Hematopoietic multipotent progenitor cell treated with erythropoietin and hydrocortisone succinate and interleukin-3 and kit ligand, for 6 days (in vitro differentiated cells): ENCODE results near the gene ATF7IP2.
"Not testable (repeated sequence)": the region's sequence is repeated elsewhere in the genome, so short reads cannot be mapped to it uniquely, and the experiment has no call there.

Experiments
- DNase-seq: peaks from one replicate; pipeline ENCODE4 v3.0.0-alpha.2; 2015

Gene ATF7IP2

GRCh38 chr16:10376229-10376628, 9.6 kb upstream of the ATF7IP2 start:
- no peak for DNase-seq

GRCh38 chr16:10383626-10384025, 2.2 kb upstream of the ATF7IP2 start:
- peak; percentile 52 for DNase-seq

DNA sequence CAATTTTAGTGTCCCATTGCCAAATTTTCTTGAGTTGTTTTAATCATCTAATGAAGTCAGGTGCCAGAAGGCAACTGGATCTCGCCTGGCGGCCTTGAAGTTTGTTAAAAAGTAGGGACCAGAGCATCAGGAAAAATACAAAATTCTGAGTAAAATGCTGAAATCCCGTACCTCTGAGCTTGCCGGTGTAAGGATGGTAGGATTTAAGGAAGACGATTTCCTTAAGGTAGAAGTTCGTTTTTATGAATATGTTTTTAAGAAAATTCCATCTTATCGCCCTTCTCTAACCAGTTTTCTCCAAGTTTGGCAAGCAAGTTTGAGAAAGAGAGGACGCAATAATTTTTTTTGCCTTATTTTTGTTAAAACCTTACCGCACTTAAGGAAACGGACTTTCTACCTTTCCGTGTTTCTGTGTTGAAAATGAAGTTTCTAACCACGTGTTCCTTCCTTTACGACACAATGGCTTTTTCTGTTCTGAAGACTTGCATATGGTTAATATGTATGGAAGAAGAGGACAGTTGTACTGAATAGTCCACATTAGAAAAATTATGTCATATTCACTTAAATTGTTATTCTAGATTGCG, 748 bp downstream of the ATF7IP2 start:
- peak; percentile 73 for DNase-seq

DNA sequence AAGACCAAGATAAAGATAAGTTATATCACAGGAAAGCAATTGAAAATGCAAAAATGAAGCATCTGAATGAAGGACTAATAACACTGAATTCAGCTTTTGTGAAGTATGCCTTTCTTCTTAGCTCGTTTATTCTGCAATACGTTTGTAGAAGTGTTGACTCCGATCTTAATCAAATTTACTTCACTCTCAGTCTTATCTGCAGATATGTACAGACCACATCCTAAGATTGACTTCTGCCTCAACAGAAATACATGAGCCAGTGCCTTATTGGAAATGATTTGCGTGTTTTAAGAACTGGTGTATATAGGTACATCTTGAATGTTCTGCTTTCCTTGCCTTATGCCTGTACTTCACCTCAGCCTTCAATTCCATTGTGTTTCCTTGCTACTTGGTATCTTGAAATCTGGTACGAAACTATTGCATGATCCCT, 1.3 kb downstream of the ATF7IP2 start:
- DNase-seq, result peak; percentile 59

DNA sequence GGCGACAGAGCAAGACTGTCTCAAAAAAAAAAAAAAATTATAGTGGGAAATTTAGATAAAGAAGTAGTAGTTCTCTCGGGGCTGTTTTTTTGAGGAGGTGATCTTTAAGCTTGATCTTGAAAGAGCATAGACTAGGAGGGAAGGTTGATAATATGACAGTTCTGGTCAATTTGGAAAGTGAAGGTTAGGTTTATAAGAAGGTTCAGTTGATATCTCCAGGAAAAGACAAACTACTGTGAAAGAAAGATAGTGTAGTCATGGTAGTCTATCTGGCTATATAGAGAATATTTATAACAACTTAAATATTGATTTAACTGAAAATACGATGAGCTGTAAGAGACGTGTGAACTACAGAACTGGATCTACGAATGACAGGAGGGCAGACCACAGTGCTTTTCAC, 3.1 kb downstream of the ATF7IP2 start:
- peak; percentile 30 for DNase-seq

GRCh38 chr16:10390330-10390729, 4.5 kb downstream of the ATF7IP2 start:
- no peak for DNase-seq

- no peak for DNase-seq
These were observed 5.0 kb downstream of the ATF7IP2 start for GRCh38 chr16:10390867-10391266.

GRCh38 chr16:10391339-10391738, 5.5 kb downstream of the ATF7IP2 start:
- DNase-seq, result no peak

- DNase-seq, result no peak
These were observed 17.1 kb downstream of the ATF7IP2 start for GRCh38 chr16:10402975-10403374.

DNA sequence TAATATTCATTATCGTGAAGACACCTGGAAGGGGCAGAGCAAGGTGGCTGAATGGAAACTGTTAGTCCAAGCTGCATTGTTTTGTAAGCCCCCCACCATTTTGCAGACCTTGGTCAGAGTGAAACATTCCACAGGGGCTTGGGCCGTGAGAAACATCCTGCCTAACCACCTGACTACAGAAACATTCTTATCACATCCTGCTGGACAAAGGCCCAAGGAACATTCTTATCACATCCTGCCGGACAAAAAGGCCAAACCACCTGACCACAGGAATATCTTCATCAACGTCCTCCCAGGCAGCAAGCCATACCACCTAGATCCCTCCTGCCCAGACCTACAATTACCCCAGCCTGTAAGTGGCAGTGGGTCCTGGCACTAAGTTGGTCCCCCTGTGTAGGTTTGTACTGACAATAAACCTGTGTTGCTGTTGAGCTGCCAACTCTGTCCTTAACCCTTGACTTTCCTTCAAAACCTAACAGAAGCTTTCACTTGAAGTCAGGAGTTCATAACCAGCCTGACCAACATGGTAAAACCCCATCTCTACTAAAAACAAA, 19.6 kb downstream of the ATF7IP2 start:
- no peak for DNase-seq

GRCh38 chr16:10408824-10409381, 23.0 kb downstream of the ATF7IP2 start:
- DNase-seq, result peak; percentile 56

GRCh38 chr16:10409713-10410112, 23.9 kb downstream of the ATF7IP2 start:
- not testable (repeated sequence) for DNase-seq

- no peak for DNase-seq
These were observed 24.6 kb downstream of the ATF7IP2 start for GRCh38 chr16:10410469-10410868.

GRCh38 chr16:10412935-10413601, 27.2 kb downstream of the ATF7IP2 start:
- no peak for DNase-seq

DNA sequence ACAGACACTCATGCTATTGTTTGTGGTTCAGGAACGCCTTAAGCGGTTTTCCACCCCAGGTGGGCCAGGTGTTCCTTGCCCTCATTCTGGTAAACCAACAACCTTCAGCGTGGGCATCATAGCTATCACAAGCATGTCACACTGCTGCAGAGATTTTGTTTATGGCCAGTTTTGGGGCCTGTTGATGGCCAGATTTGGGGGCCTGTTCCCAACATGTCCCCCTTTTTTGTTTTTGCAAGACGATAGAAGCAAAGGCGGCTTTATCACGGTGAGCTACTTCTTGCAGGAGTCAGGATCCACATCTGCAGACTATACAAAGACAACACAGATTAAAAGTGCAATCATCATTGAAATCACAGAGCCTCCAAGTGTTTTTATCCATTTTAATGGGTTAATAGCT, 32.3 kb downstream of the ATF7IP2 start:
- DNase-seq, result not testable (repeated sequence)

GRCh38 chr16:10419701-10420100, 33.8 kb downstream of the ATF7IP2 start:
- DNase-seq, result no peak

DNA sequence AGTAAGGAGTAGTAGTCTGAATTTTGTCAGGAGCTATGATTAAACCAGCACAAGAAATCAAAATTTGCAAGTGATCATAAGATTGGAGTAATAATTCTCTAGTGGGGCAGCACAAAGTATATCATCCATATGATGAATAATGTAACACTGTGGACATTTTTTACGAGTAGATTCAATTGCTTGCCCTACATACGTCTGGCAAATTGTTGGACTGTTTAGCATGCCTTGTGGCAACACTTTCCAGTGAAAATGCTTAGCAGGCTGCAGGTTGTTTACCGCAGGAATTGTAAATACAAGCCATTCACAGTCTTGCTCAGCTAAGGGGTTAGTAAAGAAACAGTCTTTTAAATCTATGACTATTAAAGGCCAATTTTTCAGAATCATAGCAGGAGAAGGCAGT, 35.7 kb downstream of the ATF7IP2 start:
- DNase-seq, result no peak

GRCh38 chr16:10428433-10429168, 42.7 kb downstream of the ATF7IP2 start:
- no peak for DNase-seq

- DNase-seq, result not testable (repeated sequence)
These were observed 43.6 kb downstream of the ATF7IP2 start for GRCh38 chr16:10429299-10429969.

GRCh38 chr16:10441726-10442125, 55.9 kb downstream of the ATF7IP2 start:
- DNase-seq, result no peak

DNA sequence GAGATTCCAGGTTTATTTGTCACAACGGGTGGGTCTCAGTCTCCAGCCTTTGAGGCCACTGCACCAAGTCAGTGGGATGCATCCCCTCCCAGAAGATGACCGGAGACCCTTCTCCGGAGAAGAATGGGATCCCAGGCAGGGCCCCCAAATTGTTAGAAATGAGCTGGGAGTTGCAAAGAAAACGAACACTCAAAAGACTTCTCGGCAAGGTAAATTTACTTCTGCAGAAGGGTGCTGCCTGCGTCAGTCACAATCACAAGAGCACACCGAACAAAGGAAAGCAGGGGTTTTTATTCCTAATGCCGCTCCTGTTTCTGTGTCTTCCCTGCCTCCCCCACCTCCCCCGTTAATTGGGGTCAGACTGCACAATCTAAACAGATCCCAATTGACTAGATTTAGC, 61.4 kb downstream of the ATF7IP2 start:
- peak; percentile 16 for DNase-seq

GRCh38 chr16:10452208-10453158, 66.6 kb downstream of the ATF7IP2 start:
- DNase-seq, result not testable (repeated sequence)
